Natural killer cell (primary cell): Measurements from ENCODE around the gene NR5A1. TPM values are rescaled to one million over a fixed set of nuclear protein-coding genes. Genes with fewer than 3 reads are reported as not detected.

Experiments
- ATAC-seq, 3 donors: fragments of 150-1000 bp in 2 of 3; fragments of 200-7000 bp in 1 of 3; cut with Tn5 transposase; 1 replicate in 1 of 3; 2 replicates in 2 of 3; pipeline ENCODE4 v1.10.0; 2021; ENCODE audit warnings: mild to moderate bottlenecking in 2 of 3, moderate library complexity in 2 of 3
- DNase-seq, 2 donors: peaks; one replicate each; pipeline versions ENCODE4 v3.0.0 to v3.0.0-alpha.2; 2013 to 2021; ENCODE audit warnings: mixed read lengths in 1 of 2
- H3K27ac ChIP-seq: one replicate; pipeline ENCODE4 v1.5.1; 2013; ENCODE audit warnings: mild to moderate bottlenecking, low read length
- H3K27me3 ChIP-seq: one replicate; pipeline ENCODE4 v1.6.1; 2013; ENCODE audit warnings: low read length; ENCODE audit not compliant: control insufficient read depth, insufficient read depth
- H3K36me3 ChIP-seq: one replicate; pipeline ENCODE4 v1.6.1; 2013; ENCODE audit warnings: low read length; ENCODE audit not compliant: control insufficient read depth, insufficient read depth
- H3K4me1 ChIP-seq: one replicate; pipeline ENCODE4 v1.6.1; 2013; ENCODE audit warnings: low read length; ENCODE audit not compliant: control insufficient read depth, insufficient read depth
- H3K4me3 ChIP-seq: one replicate; pipeline ENCODE4 v1.5.1; 2013; ENCODE audit warnings: low read length
- H3K9me3 ChIP-seq: one replicate; pipeline ENCODE4 v1.6.1; 2013; ENCODE audit warnings: low read length; ENCODE audit not compliant: control insufficient read depth, insufficient read depth
- H3K27ac Mint-ChIP-seq, 2 donors: one replicate each; pipeline ENCODE4 v1.8.0; 2022; ENCODE audit warnings: mild to moderate bottlenecking in 2 of 2, mixed read lengths in 2 of 2, moderate library complexity in 1 of 2
- H3K27me3 Mint-ChIP-seq, 2 donors: one replicate each; pipeline ENCODE4 v1.8.0; 2022; ENCODE audit warnings: low read depth in 2 of 2, mixed read lengths in 2 of 2
- H3K36me3 Mint-ChIP-seq: one replicate; pipeline ENCODE4 v1.8.0; 2022; ENCODE audit warnings: mixed read lengths
- H3K4me1 Mint-ChIP-seq, 2 donors: one replicate each; pipeline ENCODE4 v1.8.0; 2022; ENCODE audit warnings: mixed read lengths in 2 of 2
- H3K4me3 Mint-ChIP-seq: one replicate; pipeline ENCODE4 v1.8.0; 2022; ENCODE audit warnings: mild to moderate bottlenecking, moderate library complexity, mixed read lengths
- H3K9me3 Mint-ChIP-seq, 2 donors: one replicate each; pipeline ENCODE4 v1.8.0; 2022; ENCODE audit warnings: mixed read lengths in 2 of 2
- WGBS: methylation state at CpG from one replicate; pipeline ENCODE4 v1.1.7; 2013; ENCODE audit warnings: missing lambda C conversion rate; ENCODE audit not compliant: insufficient coverage; 5-methylcytosine and 5-hydroxymethylcytosine counted together
- intact Hi-C: fragments of 100-400 bp; cut with micrococcal nuclease; formaldehyde crosslinking; loops from one replicate; pipeline ENCODE4 v1.14.2; 2022
- total RNA-seq, 4 donors: library from RNA; stranded (reverse); fragments of 120-200 nt in 1 of 4; gene quantifications; one replicate each; pipeline versions ENCODE4 v1.2.3 to v1.2.4, GENCODE V29; 2013 to 2022
- TF ChIP-seq, protein P1 (sequence below): fragments of 200-600 bp; IDR thresholded peaks from one replicate; pipeline ENCODE4 v1.8.0; 2022; ENCODE audit warnings: antibody characterized with exemption

Gene NR5A1
- total RNA-seq, 3 donors from 2014 or later (not counting 1 experiment from before 2014, with no cell fraction given), result not detected

DNA sequence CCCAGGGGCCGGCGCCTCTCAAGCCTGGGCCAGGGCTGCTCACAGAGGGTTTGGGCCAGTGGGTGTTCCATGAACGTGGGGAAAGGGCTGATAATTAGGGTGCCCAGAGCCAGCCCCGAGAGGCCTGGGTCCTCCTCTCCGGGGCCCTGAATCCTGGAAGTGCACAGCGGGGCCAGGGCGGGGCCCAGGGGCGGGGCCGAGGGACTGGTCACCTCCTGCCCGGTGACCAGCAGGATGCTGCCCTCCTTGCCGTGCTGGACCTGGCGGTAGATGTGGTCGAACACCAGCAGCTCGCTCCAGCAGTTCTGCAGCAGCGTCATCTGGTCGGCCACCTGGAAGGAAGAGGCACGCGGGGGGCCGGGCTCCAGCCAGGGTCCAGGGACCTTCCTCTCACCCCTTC is 14.4 kb downstream of the NR5A1 start:
- Histone ChIP-seq H3K4me3 (no peak overlapping the region), H3K27ac (no peak overlapping the region), H3K4me1 (peaks cover 23% of the 10 kb centered on the region), H3K36me3 (no peaks in the 10 kb centered on the region), H3K27me3 (no peaks in the 10 kb centered on the region), H3K9me3 (no peaks in the 10 kb centered on the region)
- Mint-ChIP-seq H3K27ac (no peak overlapping the region), H3K4me3 (no peak overlapping the region), H3K27me3 (no peaks in the 10 kb centered on the region), H3K36me3 (no peaks in the 10 kb centered on the region), H3K9me3 (no peaks in the 10 kb centered on the region), H3K4me1 (peaks cover 11 to 22% of the 10 kb centered on the region in 2 donors)
- TF ChIP-seq, protein P1, sequence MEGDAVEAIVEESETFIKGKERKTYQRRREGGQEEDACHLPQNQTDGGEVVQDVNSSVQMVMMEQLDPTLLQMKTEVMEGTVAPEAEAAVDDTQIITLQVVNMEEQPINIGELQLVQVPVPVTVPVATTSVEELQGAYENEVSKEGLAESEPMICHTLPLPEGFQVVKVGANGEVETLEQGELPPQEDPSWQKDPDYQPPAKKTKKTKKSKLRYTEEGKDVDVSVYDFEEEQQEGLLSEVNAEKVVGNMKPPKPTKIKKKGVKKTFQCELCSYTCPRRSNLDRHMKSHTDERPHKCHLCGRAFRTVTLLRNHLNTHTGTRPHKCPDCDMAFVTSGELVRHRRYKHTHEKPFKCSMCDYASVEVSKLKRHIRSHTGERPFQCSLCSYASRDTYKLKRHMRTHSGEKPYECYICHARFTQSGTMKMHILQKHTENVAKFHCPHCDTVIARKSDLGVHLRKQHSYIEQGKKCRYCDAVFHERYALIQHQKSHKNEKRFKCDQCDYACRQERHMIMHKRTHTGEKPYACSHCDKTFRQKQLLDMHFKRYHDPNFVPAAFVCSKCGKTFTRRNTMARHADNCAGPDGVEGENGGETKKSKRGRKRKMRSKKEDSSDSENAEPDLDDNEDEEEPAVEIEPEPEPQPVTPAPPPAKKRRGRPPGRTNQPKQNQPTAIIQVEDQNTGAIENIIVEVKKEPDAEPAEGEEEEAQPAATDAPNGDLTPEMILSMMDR, result no peak
- 87% methylated on average over 19 of the region's 19 CpGs for WGBS
- ATAC-seq, result no peak
- no peak for DNase-seq
- intact Hi-C loops, result no loop called here

DNA sequence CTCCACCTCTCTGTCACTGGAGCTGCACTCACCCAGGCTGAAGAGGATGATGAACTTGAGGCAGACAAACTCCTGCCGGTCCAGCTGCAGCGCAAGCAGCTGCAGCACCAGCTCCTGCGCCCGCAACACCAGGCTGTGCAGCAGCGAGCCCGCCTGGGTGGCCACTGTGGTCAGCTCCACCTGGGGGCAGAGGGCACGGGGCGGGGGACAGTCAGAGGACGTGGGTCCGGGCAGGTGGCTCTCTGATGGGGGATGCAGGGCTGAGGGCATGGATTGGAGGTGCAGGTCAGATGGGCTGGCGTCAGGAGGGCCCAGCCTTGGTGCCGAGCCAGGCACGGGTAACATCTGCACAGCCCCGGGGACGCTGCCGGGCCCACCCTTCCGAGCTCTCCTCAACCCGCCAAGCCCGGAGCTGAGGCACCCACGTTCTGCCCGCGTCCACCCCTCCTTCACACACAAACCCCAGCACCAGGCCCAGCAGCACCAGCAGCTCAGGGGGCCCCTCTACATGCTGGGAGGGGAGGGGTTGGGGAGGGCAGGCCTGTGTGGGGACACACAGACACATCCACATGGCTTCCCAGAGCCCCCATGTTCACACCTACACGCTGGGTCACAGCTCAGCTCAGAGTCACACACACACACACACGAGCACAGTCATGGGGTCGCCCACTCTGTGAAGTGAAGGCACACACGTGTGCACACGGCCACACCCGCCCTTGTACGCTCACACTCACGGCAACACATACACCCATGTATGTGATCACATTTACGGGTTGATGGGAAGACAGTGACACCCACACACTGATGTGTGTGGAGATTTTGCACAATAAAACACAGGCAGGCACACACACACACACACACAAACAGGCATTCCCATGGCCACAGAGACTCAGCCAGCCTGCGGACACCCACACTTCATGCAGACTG is 15.9 kb downstream of the NR5A1 start:
- no peak for DNase-seq
- no peak for ATAC-seq
- Mint-ChIP-seq H3K27me3 (no peaks in the 10 kb centered on the region), H3K4me1 (peaks cover 8 to 12% of the 10 kb centered on the region in 2 donors), H3K9me3 (no peaks in the 10 kb centered on the region), H3K4me3 (no peak overlapping the region), H3K36me3 (no peaks in the 10 kb centered on the region), H3K27ac (no peak overlapping the region)
- TF ChIP-seq, protein P1, result no peak
- intact Hi-C loops, result no loop called here
- no peak overlapping the region for H3K27ac ChIP-seq
- no peaks in the 10 kb centered on the region for H3K9me3 ChIP-seq
- no peak overlapping the region for H3K4me3 ChIP-seq
- H3K4me1 ChIP-seq, result peaks cover 13% of the 10 kb centered on the region
- WGBS, result 87% methylated on average over 30 of the region's 32 CpGs
- H3K27me3 ChIP-seq, result no peaks in the 10 kb centered on the region
- no peaks in the 10 kb centered on the region for H3K36me3 ChIP-seq

GRCh38 chr9:124490004-124490403 is 17.2 kb downstream of the NR5A1 start:
- H3K27me3 Mint-ChIP-seq, result no peaks in the 10 kb centered on the region
- no peaks in the 10 kb centered on the region for H3K4me1 Mint-ChIP-seq
- H3K27ac Mint-ChIP-seq, result no peak overlapping the region
- Histone ChIP-seq H3K4me1 (peaks cover under 1% of the 10 kb centered on the region), H3K27me3 (no peaks in the 10 kb centered on the region), H3K27ac (no peak overlapping the region), H3K36me3 (no peaks in the 10 kb centered on the region), H3K9me3 (no peaks in the 10 kb centered on the region), H3K4me3 (no peak overlapping the region)
- TF ChIP-seq, protein P1, result no peak
- 84% methylated on average over 1 of the region's 2 CpGs for whole genome bisulfite sequencing
- intact Hi-C loops, result no loop called here
- ATAC-seq (no peak), DNase-seq (no peak)
- H3K9me3 Mint-ChIP-seq, result no peaks in the 10 kb centered on the region
- H3K4me3 Mint-ChIP-seq, result no peak overlapping the region
- H3K36me3 Mint-ChIP-seq, result no peaks in the 10 kb centered on the region
